Large intestine (tissue), 3 donors: ENCODE measurements around the gene CABLES2. TPM values are rescaled to one million over a fixed set of nuclear protein-coding genes. Genes with fewer than 3 reads are reported as not detected.
A peak's percentile ranks its signal among the peaks of the same experiment; 100 is the strongest.

ENCODE experiments used
- DNase-seq, 2 donors: peaks; one replicate each; pipeline versions ENCODE4 v3.0.0 to v3.0.0-alpha.2; 2013
- H3K27ac ChIP-seq: one replicate; pipeline ENCODE4 v1.5.1; 2013; ENCODE audit warnings: low read length
- H3K27me3 ChIP-seq: 2 replicates; pipeline ENCODE4 v1.6.1; 2013; ENCODE audit warnings: low read length; ENCODE audit not compliant: control insufficient read depth, insufficient read depth
- H3K36me3 ChIP-seq: 2 replicates; pipeline ENCODE4 v1.6.1; 2013; ENCODE audit warnings: low read length; ENCODE audit not compliant: control insufficient read depth, insufficient read depth
- H3K4me1 ChIP-seq: one replicate; pipeline ENCODE4 v1.6.1; 2013; ENCODE audit warnings: low read length; ENCODE audit not compliant: control insufficient read depth, insufficient read depth
- H3K4me3 ChIP-seq: one replicate; pipeline ENCODE4 v1.5.1; 2013; ENCODE audit warnings: low read length
- H3K9me3 ChIP-seq: one replicate; pipeline ENCODE4 v1.6.1; 2013; ENCODE audit warnings: mild to moderate bottlenecking, low read depth, low read length, moderate library complexity; ENCODE audit not compliant: control insufficient read depth
- WGBS: methylation state at CpG from one replicate; pipeline ENCODE4 v1.1.5; 2013; ENCODE audit warnings: low lambda C conversion rate; ENCODE audit not compliant: insufficient coverage; 5-methylcytosine and 5-hydroxymethylcytosine counted together
- polyA plus RNA-seq: library from polyadenylated mRNA; unstranded; fragments of 120-200 nt; gene quantifications from one replicate; pipeline ENCODE4 v1.2.1, GENCODE V29; 2013

CABLES2 gene
- polyA plus RNA-seq, 1 donor: 7.1 TPM

GRCh38 chr20:62361799-62362589, 45.1 kb downstream of the CABLES2 start:
- Histone ChIP-seq H3K9me3 (no peaks in the 10 kb centered on the region), H3K27me3 (peaks cover 3% of the 10 kb centered on the region), H3K4me3 (no peak overlapping the region), H3K27ac (no peak overlapping the region), H3K36me3 (peaks cover 11% of the 10 kb centered on the region), H3K4me1 (peaks cover 50% of the 10 kb centered on the region)
- no peak for DNase-seq
- no CpG with 5 or more reads among the region's 34 CpGs for WGBS

GRCh38 chr20:62360854-62361798, 46.0 kb downstream of the CABLES2 start:
- DNase-seq: no peak
- Histone ChIP-seq H3K36me3 (peaks cover 11% of the 10 kb centered on the region), H3K4me1 (peaks cover 54% of the 10 kb centered on the region)

GRCh38 chr20:62359491-62360121, 47.5 kb downstream of the CABLES2 start:
- H3K27me3 ChIP-seq: no peaks in the 10 kb centered on the region
- no peaks in the 10 kb centered on the region for H3K9me3 ChIP-seq
- H3K4me1 ChIP-seq: peaks cover 55% of the 10 kb centered on the region
- peaks cover 11% of the 10 kb centered on the region for H3K36me3 ChIP-seq
- H3K27ac ChIP-seq: peak overlapping the region; percentile 29
- no peak overlapping the region for H3K4me3 ChIP-seq
- DNase-seq: no peak
- no CpG with 5 or more reads among the region's 25 CpGs for WGBS

More at GRCh38 chr20:62360854-62361798, 46.0 kb downstream of the CABLES2 start:
- Histone ChIP-seq H3K27ac (no peak overlapping the region), H3K9me3 (no peaks in the 10 kb centered on the region), H3K4me3 (no peak overlapping the region), H3K27me3 (peaks cover 3% of the 10 kb centered on the region)
- WGBS: no CpG with 5 or more reads among the region's 25 CpGs

GRCh38 chr20:62359043-62359490, 48.0 kb downstream of the CABLES2 start:
- no CpG with 5 or more reads among the region's 16 CpGs for WGBS
- H3K9me3 ChIP-seq: no peaks in the 10 kb centered on the region
- no peak overlapping the region for H3K27ac ChIP-seq
- H3K36me3 ChIP-seq: peaks cover 11% of the 10 kb centered on the region
- H3K4me1 ChIP-seq: peaks cover 51% of the 10 kb centered on the region
- H3K4me3 ChIP-seq: no peak overlapping the region
- DNase-seq: no peak
- H3K27me3 ChIP-seq: no peaks in the 10 kb centered on the region

- Histone ChIP-seq H3K9me3 (no peaks in the 10 kb centered on the region), H3K27ac (no peak overlapping the region), H3K4me1 (peaks cover 48% of the 10 kb centered on the region), H3K27me3 (no peaks in the 10 kb centered on the region), H3K36me3 (peaks cover 11% of the 10 kb centered on the region), H3K4me3 (no peak overlapping the region)
- no peak for DNase-seq
- WGBS: no CpG with 5 or more reads among the region's 24 CpGs
Observed at GRCh38 chr20:62358171-62359042, 48.7 kb downstream of the CABLES2 start.

- H3K27me3 ChIP-seq: no peaks in the 10 kb centered on the region
- no CpG with 5 or more reads among the region's 7 CpGs for WGBS
- DNase-seq: no peak
- peaks cover 43% of the 10 kb centered on the region for H3K4me1 ChIP-seq
- peaks cover 14% of the 10 kb centered on the region for H3K36me3 ChIP-seq
- no peak overlapping the region for H3K4me3 ChIP-seq
- no peak overlapping the region for H3K27ac ChIP-seq
- no peaks in the 10 kb centered on the region for H3K9me3 ChIP-seq
Observed at GRCh38 chr20:62357681-62358080, 49.4 kb downstream of the CABLES2 start.

GRCh38 chr20:62357187-62357667, 49.9 kb downstream of the CABLES2 start:
- H3K27ac ChIP-seq: peak overlapping the region; percentile 56
- DNase-seq: no peak
- no peak overlapping the region for H3K4me3 ChIP-seq
- no CpG with 5 or more reads among the region's 25 CpGs for WGBS
- no peaks in the 10 kb centered on the region for H3K27me3 ChIP-seq
- no peaks in the 10 kb centered on the region for H3K9me3 ChIP-seq
- H3K36me3 ChIP-seq: peaks cover 15% of the 10 kb centered on the region
- H3K4me1 ChIP-seq: peaks cover 41% of the 10 kb centered on the region

GRCh38 chr20:62356589-62357186, 50.4 kb downstream of the CABLES2 start:
- no CpG with 5 or more reads among the region's 17 CpGs for WGBS
- H3K4me3 ChIP-seq: no peak overlapping the region
- H3K27me3 ChIP-seq: no peaks in the 10 kb centered on the region
- H3K36me3 ChIP-seq: peaks cover 15% of the 10 kb centered on the region
- peak overlapping the region; percentile 56 for H3K27ac ChIP-seq
- H3K9me3 ChIP-seq: no peaks in the 10 kb centered on the region
- DNase-seq: no peak
- peaks cover 41% of the 10 kb centered on the region for H3K4me1 ChIP-seq

- H3K9me3 ChIP-seq: no peaks in the 10 kb centered on the region
- DNase-seq: peak in 1 of 2 donors; percentile 50
- peaks cover 37% of the 10 kb centered on the region for H3K4me1 ChIP-seq
- peaks cover 18% of the 10 kb centered on the region for H3K36me3 ChIP-seq
- no peaks in the 10 kb centered on the region for H3K27me3 ChIP-seq
- peak overlapping the region; percentile 56 for H3K27ac ChIP-seq
- H3K4me3 ChIP-seq: no peak overlapping the region
- WGBS: no CpG with 5 or more reads among the region's 29 CpGs
Observed at GRCh38 chr20:62355878-62356588, 51.1 kb downstream of the CABLES2 start.
